Measurements from ENCODE around the gene GPR21.

Gene GPR21

DNA sequence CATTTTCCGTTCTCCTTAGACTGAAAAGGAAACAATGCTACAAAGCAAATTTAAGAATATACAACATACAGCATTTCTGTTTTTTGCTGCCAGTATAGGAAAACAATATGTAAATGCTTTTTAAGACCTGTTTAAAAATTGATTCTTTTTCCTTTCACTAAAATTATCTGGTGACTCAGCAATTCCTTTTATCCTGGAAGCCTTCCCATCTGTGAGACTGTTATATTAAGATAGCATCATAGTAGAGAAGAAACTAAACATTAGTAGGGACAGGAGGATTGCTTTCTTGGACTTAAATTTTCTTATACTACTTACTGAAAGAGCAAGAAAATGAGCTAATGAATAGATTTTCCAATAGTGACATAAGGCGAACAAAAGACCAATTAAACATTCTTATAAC lies 30.0 kb upstream of the GPR21 start:
- Histone ChIP-seq H3K4me1 (ENCODE audit: insufficient read depth, poor library complexity, severe bottlenecking) (no peaks in the 10 kb centered on the region), H3K4me3 (ENCODE audit: severe bottlenecking) (no peak overlapping the region), H3K27me3 (ENCODE audit: insufficient read depth, poor library complexity, severe bottlenecking) (no peaks in the 10 kb centered on the region), H3K27ac (ENCODE audit: poor library complexity, severe bottlenecking) (no peak overlapping the region), H3K36me3 (ENCODE audit: low read depth) (peaks cover 69% of the 10 kb centered on the region), H3K9me3 (ENCODE audit: severe bottlenecking) (no peaks in the 10 kb centered on the region)
- no peak for ATAC-seq (ENCODE audit: low read depth)
- no peak for DNase-seq (ENCODE audit: low spot score)
- TF ChIP-seq, protein P1, sequence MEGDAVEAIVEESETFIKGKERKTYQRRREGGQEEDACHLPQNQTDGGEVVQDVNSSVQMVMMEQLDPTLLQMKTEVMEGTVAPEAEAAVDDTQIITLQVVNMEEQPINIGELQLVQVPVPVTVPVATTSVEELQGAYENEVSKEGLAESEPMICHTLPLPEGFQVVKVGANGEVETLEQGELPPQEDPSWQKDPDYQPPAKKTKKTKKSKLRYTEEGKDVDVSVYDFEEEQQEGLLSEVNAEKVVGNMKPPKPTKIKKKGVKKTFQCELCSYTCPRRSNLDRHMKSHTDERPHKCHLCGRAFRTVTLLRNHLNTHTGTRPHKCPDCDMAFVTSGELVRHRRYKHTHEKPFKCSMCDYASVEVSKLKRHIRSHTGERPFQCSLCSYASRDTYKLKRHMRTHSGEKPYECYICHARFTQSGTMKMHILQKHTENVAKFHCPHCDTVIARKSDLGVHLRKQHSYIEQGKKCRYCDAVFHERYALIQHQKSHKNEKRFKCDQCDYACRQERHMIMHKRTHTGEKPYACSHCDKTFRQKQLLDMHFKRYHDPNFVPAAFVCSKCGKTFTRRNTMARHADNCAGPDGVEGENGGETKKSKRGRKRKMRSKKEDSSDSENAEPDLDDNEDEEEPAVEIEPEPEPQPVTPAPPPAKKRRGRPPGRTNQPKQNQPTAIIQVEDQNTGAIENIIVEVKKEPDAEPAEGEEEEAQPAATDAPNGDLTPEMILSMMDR (IDR thresholded peaks at IDR 0.05; ENCODE audit: poor library complexity, severe bottlenecking): no peak

DNA sequence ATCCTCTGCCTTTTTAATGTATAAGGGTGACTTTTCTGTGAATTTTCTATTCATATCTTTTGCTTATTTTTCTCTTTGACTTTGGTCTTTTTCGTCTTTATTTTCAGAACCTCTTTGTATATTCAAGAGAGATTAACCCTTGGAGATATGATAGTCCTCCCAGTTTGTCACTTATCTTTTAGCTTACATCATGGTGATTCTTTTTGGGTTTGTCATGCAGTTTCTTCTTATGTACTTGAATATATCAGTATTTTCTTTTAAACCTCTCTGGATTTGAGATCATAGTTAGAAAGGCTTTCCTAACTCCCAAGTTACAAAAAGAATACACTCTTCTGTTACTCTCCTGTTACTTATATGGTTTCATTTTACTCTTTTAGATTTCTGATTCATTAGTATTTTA lies 27.5 kb upstream of the GPR21 start:
- no peaks in the 10 kb centered on the region for H3K4me1 ChIP-seq (ENCODE audit: insufficient read depth, poor library complexity, severe bottlenecking)
- no peak overlapping the region for H3K4me3 ChIP-seq (ENCODE audit: severe bottlenecking)
- no peak overlapping the region for H3K27ac ChIP-seq (ENCODE audit: poor library complexity, severe bottlenecking)
- H3K27me3 ChIP-seq (ENCODE audit: insufficient read depth, poor library complexity, severe bottlenecking): no peaks in the 10 kb centered on the region
- peaks cover 75% of the 10 kb centered on the region for H3K36me3 ChIP-seq (ENCODE audit: low read depth)
- H3K9me3 ChIP-seq (ENCODE audit: severe bottlenecking): no peaks in the 10 kb centered on the region
- ATAC-seq (ENCODE audit: low read depth) (no peak), DNase-seq (ENCODE audit: low spot score) (no peak)
- TF ChIP-seq, protein P1 (IDR thresholded peaks at IDR 0.05; ENCODE audit: poor library complexity, severe bottlenecking): no peak

DNA sequence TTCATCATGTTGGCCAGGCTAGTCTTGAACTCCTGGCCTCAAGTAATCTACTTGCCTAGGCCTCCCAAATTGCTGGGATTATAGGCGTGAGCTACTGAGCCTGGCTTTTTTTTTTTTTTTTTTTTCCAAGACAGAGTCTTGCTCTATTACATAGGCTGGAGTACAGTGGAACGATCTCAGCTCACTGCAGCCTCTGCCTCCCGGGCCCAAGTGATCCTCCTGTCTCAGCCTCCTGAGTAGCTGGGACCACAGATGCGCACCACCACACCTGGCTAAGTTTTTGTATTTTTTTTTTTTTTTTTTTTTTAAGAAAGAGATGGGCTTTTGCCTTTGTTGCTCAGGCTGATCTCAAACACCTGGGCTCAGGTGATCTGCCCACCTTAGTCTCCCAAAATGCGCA lies 26.2 kb upstream of the GPR21 start:
- DNase-seq (ENCODE audit: low spot score): no peak
- no peaks in the 10 kb centered on the region for H3K27me3 ChIP-seq (ENCODE audit: insufficient read depth, poor library complexity, severe bottlenecking)
- no peak overlapping the region for H3K4me3 ChIP-seq (ENCODE audit: severe bottlenecking)
- no peaks in the 10 kb centered on the region for H3K9me3 ChIP-seq (ENCODE audit: severe bottlenecking)
- no peak overlapping the region for H3K27ac ChIP-seq (ENCODE audit: poor library complexity, severe bottlenecking)
- TF ChIP-seq, protein P1 (IDR thresholded peaks at IDR 0.05; ENCODE audit: poor library complexity, severe bottlenecking): no peak
- H3K36me3 ChIP-seq (ENCODE audit: low read depth): peaks cover 80% of the 10 kb centered on the region
- no peak for ATAC-seq (ENCODE audit: low read depth)
- no peaks in the 10 kb centered on the region for H3K4me1 ChIP-seq (ENCODE audit: insufficient read depth, poor library complexity, severe bottlenecking)

DNA sequence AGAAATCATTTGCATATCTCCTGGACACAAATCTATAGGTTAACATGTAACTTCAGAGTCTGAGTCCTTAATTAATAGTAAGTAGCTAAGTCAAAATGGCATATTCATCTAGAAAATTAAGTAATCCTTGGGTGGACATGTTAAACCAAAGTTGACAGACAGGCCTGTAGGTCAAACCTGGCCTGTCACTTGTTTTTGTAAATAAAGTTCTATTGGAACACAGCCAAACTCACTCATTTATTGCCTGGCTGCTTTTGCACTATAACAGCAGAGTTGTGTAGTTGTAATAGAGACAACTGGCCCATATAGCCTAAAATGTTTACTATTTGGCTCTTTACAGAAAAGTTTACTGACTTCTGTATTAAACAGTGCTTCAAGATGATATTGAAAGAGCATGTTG lies 24.6 kb upstream of the GPR21 start:
- ATAC-seq (ENCODE audit: low read depth) (no peak), DNase-seq (ENCODE audit: low spot score) (no peak)
- Histone ChIP-seq H3K9me3 (ENCODE audit: severe bottlenecking) (peaks cover 3% of the 10 kb centered on the region), H3K4me3 (ENCODE audit: severe bottlenecking) (no peak overlapping the region), H3K27ac (ENCODE audit: poor library complexity, severe bottlenecking) (no peak overlapping the region), H3K36me3 (ENCODE audit: low read depth) (peaks cover 84% of the 10 kb centered on the region), H3K4me1 (ENCODE audit: insufficient read depth, poor library complexity, severe bottlenecking) (no peaks in the 10 kb centered on the region), H3K27me3 (ENCODE audit: insufficient read depth, poor library complexity, severe bottlenecking) (no peaks in the 10 kb centered on the region)
- TF ChIP-seq, protein P1 (IDR thresholded peaks at IDR 0.05; ENCODE audit: poor library complexity, severe bottlenecking): no peak

DNA sequence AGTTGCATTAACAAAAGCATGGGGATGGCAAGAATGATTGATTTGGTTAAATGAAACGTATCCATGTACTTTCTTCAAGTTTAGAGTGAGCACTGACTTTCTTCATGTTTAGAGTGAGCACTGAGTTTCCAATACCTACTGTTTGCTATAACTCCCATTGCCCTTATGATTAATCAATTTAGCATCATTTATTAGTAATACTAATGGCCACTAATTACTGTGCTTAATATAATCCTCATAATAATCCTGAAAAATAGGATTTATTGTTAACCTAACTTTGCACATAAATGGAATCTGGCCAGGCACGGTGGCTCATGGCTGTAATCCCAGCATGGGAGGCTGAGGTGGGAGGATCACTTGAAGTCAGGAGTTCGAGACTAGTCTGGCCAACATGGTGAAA lies 22.1 kb upstream of the GPR21 start:
- peaks cover 5% of the 10 kb centered on the region for H3K9me3 ChIP-seq (ENCODE audit: severe bottlenecking)
- no peaks in the 10 kb centered on the region for H3K4me1 ChIP-seq (ENCODE audit: insufficient read depth, poor library complexity, severe bottlenecking)
- H3K4me3 ChIP-seq (ENCODE audit: severe bottlenecking): no peak overlapping the region
- H3K27ac ChIP-seq (ENCODE audit: poor library complexity, severe bottlenecking): no peak overlapping the region
- TF ChIP-seq, protein P1 (IDR thresholded peaks at IDR 0.05; ENCODE audit: poor library complexity, severe bottlenecking): no peak
- DNase-seq (ENCODE audit: low spot score) (no peak), ATAC-seq (ENCODE audit: low read depth) (no peak)
- H3K36me3 ChIP-seq (ENCODE audit: low read depth): peaks cover 87% of the 10 kb centered on the region
- no peaks in the 10 kb centered on the region for H3K27me3 ChIP-seq (ENCODE audit: insufficient read depth, poor library complexity, severe bottlenecking)

Data from RWPE2 (cell line).